Lower lobe of right lung (tissue), 2 donors: ENCODE data around the gene LRFN2. TPM values are rescaled to one million over a fixed set of nuclear protein-coding genes. Genes with fewer than 3 reads are reported as not detected.

Source experiments
- ATAC-seq, 2 donors: fragments of 200-7000 bp; cut with Tn5 transposase; one replicate each; pipeline ENCODE4 v1.9.1; 2020 to 2022; ENCODE audit warnings: mild to moderate bottlenecking in 2 of 2, moderate library complexity in 2 of 2
- DNase-seq: peaks from one replicate; pipeline ENCODE4 v3.0.0-alpha.2; 2020
- H3K27ac ChIP-seq: fragments of 200-600 bp; one replicate; pipeline ENCODE4 v1.8.0; 2022
- H3K27me3 ChIP-seq: fragments of 200-600 bp; one replicate; pipeline ENCODE4 v1.8.0; 2022; ENCODE audit warnings: low read depth
- H3K36me3 ChIP-seq: fragments of 200-600 bp; one replicate; pipeline ENCODE4 v1.8.0; 2022; ENCODE audit warnings: mild to moderate bottlenecking
- H3K4me1 ChIP-seq: fragments of 200-600 bp; one replicate; pipeline ENCODE4 v1.8.0; 2022
- H3K4me3 ChIP-seq: fragments of 200-600 bp; one replicate; pipeline ENCODE4 v1.8.0; 2022; ENCODE audit warnings: mild to moderate bottlenecking
- H3K9me3 ChIP-seq: fragments of 200-600 bp; one replicate; pipeline ENCODE4 v1.8.0; 2022
- intact Hi-C: fragments of 100-400 bp; cut with DNase I; formaldehyde crosslinking; loops from one replicate; pipeline ENCODE4 v1.11.0; 2022
- total RNA-seq: library from RNA; stranded (reverse); fragmentation: NEBNext Ultra II Directional; extraction: Animal tissue kit (Norgen Biotek cat#: 25700); gene quantifications from one replicate; pipeline ENCODE4 v1.2.1, GENCODE V29; 2021
- TF ChIP-seq, protein P1 (sequence below): fragments of 200-600 bp; IDR thresholded peaks from one replicate; pipeline ENCODE4 v1.8.0; 2022; ENCODE audit warnings: antibody characterized with exemption, mild to moderate bottlenecking
- donor health status: DM: no; HTN: yes; CAD: no; lungs with severe emphysema.

LRFN2 gene
- total RNA-seq, 1 donor from 2014 or later: not detected

GRCh38 chr6:40378071-40378724, 209.0 kb downstream of the LRFN2 start:
- Histone ChIP-seq H3K27ac (no peak overlapping the region), H3K9me3 (no peaks in the 10 kb centered on the region), H3K27me3 (no peaks in the 10 kb centered on the region), H3K4me1 (no peaks in the 10 kb centered on the region), H3K36me3 (no peaks in the 10 kb centered on the region), H3K4me3 (no peak overlapping the region)
- DNase-seq (no peak), ATAC-seq (no peak)
- intact Hi-C loops: no loop called here
- TF ChIP-seq, protein P1, sequence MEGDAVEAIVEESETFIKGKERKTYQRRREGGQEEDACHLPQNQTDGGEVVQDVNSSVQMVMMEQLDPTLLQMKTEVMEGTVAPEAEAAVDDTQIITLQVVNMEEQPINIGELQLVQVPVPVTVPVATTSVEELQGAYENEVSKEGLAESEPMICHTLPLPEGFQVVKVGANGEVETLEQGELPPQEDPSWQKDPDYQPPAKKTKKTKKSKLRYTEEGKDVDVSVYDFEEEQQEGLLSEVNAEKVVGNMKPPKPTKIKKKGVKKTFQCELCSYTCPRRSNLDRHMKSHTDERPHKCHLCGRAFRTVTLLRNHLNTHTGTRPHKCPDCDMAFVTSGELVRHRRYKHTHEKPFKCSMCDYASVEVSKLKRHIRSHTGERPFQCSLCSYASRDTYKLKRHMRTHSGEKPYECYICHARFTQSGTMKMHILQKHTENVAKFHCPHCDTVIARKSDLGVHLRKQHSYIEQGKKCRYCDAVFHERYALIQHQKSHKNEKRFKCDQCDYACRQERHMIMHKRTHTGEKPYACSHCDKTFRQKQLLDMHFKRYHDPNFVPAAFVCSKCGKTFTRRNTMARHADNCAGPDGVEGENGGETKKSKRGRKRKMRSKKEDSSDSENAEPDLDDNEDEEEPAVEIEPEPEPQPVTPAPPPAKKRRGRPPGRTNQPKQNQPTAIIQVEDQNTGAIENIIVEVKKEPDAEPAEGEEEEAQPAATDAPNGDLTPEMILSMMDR: no peak

GRCh38 chr6:40377173-40377806, 209.9 kb downstream of the LRFN2 start:
- Histone ChIP-seq H3K4me1 (no peaks in the 10 kb centered on the region), H3K27me3 (no peaks in the 10 kb centered on the region), H3K4me3 (no peak overlapping the region), H3K36me3 (no peaks in the 10 kb centered on the region), H3K27ac (no peak overlapping the region), H3K9me3 (no peaks in the 10 kb centered on the region)
- no peak for DNase-seq
- intact Hi-C loops: no loop called here
- TF ChIP-seq, protein P1: no peak
- ATAC-seq: no peak

- TF ChIP-seq, protein P1: no peak
- ATAC-seq: no peak
- H3K4me3 ChIP-seq: no peak overlapping the region
These were observed 211.0 kb downstream of the LRFN2 start for GRCh38 chr6:40376113-40376650.

GRCh38 chr6:40373267-40373666, 213.9 kb downstream of the LRFN2 start:
- Histone ChIP-seq H3K36me3 (no peaks in the 10 kb centered on the region), H3K27me3 (no peaks in the 10 kb centered on the region), H3K4me3 (no peak overlapping the region), H3K27ac (no peak overlapping the region), H3K9me3 (no peaks in the 10 kb centered on the region), H3K4me1 (no peaks in the 10 kb centered on the region)
- DNase-seq (no peak), ATAC-seq (no peak)
- TF ChIP-seq, protein P1: no peak
- intact Hi-C loops: no loop called here

More at GRCh38 chr6:40376113-40376650, 211.0 kb downstream of the LRFN2 start:
- Histone ChIP-seq H3K4me1 (no peaks in the 10 kb centered on the region), H3K27me3 (no peaks in the 10 kb centered on the region), H3K36me3 (no peaks in the 10 kb centered on the region), H3K9me3 (no peaks in the 10 kb centered on the region), H3K27ac (no peak overlapping the region)
- intact Hi-C loops: no loop called here
- no peak for DNase-seq

DNA sequence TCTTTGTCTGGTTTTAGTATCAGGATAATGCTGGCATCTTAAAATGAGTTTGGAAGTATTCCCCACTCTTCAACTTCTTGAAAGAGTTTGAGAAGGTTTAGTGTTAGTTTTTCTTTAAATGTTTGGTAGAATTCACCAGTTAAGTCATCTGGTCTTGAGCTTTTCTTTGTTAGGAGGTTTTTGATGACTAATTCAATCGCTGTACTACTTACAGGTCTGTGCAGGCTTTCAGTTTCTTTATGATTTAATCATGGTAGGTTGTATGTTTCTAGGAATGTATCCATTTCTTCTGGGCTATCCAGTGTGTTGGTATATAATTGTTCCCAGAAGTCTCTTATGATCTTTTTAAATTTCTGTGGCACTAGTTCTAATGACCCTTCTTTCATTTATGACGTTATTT, 215.5 kb downstream of the LRFN2 start:
- Histone ChIP-seq H3K9me3 (peaks cover 1% of the 10 kb centered on the region), H3K27ac (no peak overlapping the region), H3K4me1 (no peaks in the 10 kb centered on the region), H3K4me3 (no peak overlapping the region), H3K27me3 (no peaks in the 10 kb centered on the region), H3K36me3 (no peaks in the 10 kb centered on the region)
- no peak for ATAC-seq
- no peak for DNase-seq
- TF ChIP-seq, protein P1: no peak
- intact Hi-C loops: no loop called here
